Effector memory CD4-positive, alpha-beta T cell (primary cell): ENCODE measurements around the gene IRAK1BP1.
"Not testable (repeated sequence)": the region's sequence is repeated elsewhere in the genome, so short reads cannot be mapped to it uniquely, and the experiment has no call there.

Experiments used
- DNase-seq, 3 donors: peaks; one replicate each; pipeline ENCODE4 v3.0.0-alpha.2; 2020
- H3K27ac ChIP-seq: 2 replicates; pipeline ENCODE4 v1.7.0; 2013; ENCODE audit warnings: mild to moderate bottlenecking, low read length, moderate library complexity; ENCODE audit not compliant: insufficient read depth, poor library complexity, severe bottlenecking
- H3K27me3 ChIP-seq: replicated peaks from 2 replicates; pipeline ENCODE4 v1.7.0; 2013; ENCODE audit warnings: mild to moderate bottlenecking, low read length; ENCODE audit not compliant: insufficient read depth, control insufficient read depth, poor library complexity, severe bottlenecking
- H3K36me3 ChIP-seq: 2 replicates; pipeline ENCODE4 v1.7.0; 2013; ENCODE audit warnings: mild to moderate bottlenecking, low read length, moderate library complexity; ENCODE audit not compliant: control insufficient read depth, insufficient read depth
- H3K4me1 ChIP-seq: 2 replicates; pipeline ENCODE4 v1.7.0; 2013; ENCODE audit warnings: low read length, mild to moderate bottlenecking; ENCODE audit not compliant: control insufficient read depth, insufficient read depth, poor library complexity, severe bottlenecking
- H3K4me3 ChIP-seq: 2 replicates; pipeline ENCODE4 v1.7.0; 2013; ENCODE audit warnings: low read length, low read depth, mild to moderate bottlenecking; ENCODE audit not compliant: insufficient read depth, poor library complexity, severe bottlenecking
- H3K9me3 ChIP-seq: 2 replicates; pipeline ENCODE4 v1.7.0; 2013; ENCODE audit warnings: mild to moderate bottlenecking, low read length, moderate library complexity; ENCODE audit not compliant: control insufficient read depth

The IRAK1BP1 gene

GRCh38 chr6:78875505-78875904, 8.2 kb downstream of the IRAK1BP1 start:
- DNase-seq, result no peak
- H3K27ac ChIP-seq, result no peak overlapping the region
- H3K36me3 ChIP-seq, result no peaks in the 10 kb centered on the region
- H3K27me3 ChIP-seq, result no peaks in the 10 kb centered on the region
- H3K4me3 ChIP-seq, result no peak overlapping the region
- no peaks in the 10 kb centered on the region for H3K9me3 ChIP-seq
- H3K4me1 ChIP-seq, result no peaks in the 10 kb centered on the region

GRCh38 chr6:78883651-78884050, 16.3 kb downstream of the IRAK1BP1 start:
- no peaks in the 10 kb centered on the region for H3K36me3 ChIP-seq
- no peak overlapping the region for H3K27ac ChIP-seq
- H3K9me3 ChIP-seq, result no peaks in the 10 kb centered on the region
- no peaks in the 10 kb centered on the region for H3K27me3 ChIP-seq
- DNase-seq, result no peak
- no peak overlapping the region for H3K4me3 ChIP-seq
- no peaks in the 10 kb centered on the region for H3K4me1 ChIP-seq

GRCh38 chr6:78889901-78890300, 22.6 kb downstream of the IRAK1BP1 start:
- H3K27ac ChIP-seq, H3K36me3 ChIP-seq, H3K4me1 ChIP-seq, H3K4me3 ChIP-seq, H3K27me3 ChIP-seq, DNase-seq, H3K9me3 ChIP-seq: not testable (repeated sequence)

- H3K27ac ChIP-seq, result no peak overlapping the region
- H3K27me3 ChIP-seq, result no peaks in the 10 kb centered on the region
- H3K4me3 ChIP-seq, result no peak overlapping the region
- no peaks in the 10 kb centered on the region for H3K36me3 ChIP-seq
- DNase-seq, result no peak
- H3K4me1 ChIP-seq, result no peaks in the 10 kb centered on the region
- H3K9me3 ChIP-seq, result no peaks in the 10 kb centered on the region
Measured at GRCh38 chr6:78896227-78896626, 28.9 kb downstream of the IRAK1BP1 start.

GRCh38 chr6:78908621-78909020, 41.3 kb downstream of the IRAK1BP1 start:
- Histone ChIP-seq H3K27ac (no peak overlapping the region), H3K36me3 (no peaks in the 10 kb centered on the region), H3K27me3 (peaks cover 2% of the 10 kb centered on the region), H3K4me1 (no peaks in the 10 kb centered on the region), H3K4me3 (no peak overlapping the region), H3K9me3 (no peaks in the 10 kb centered on the region)
- no peak for DNase-seq

- Histone ChIP-seq H3K4me1 (no peaks in the 10 kb centered on the region), H3K9me3 (no peaks in the 10 kb centered on the region), H3K4me3 (no peak overlapping the region), H3K27ac (no peak overlapping the region), H3K36me3 (no peaks in the 10 kb centered on the region), H3K27me3 (peaks cover 2% of the 10 kb centered on the region)
- no peak for DNase-seq
Measured at GRCh38 chr6:78909391-78909790, 42.0 kb downstream of the IRAK1BP1 start.

- H3K27me3 ChIP-seq, result peaks cover 2% of the 10 kb centered on the region
- H3K27ac ChIP-seq, result no peak overlapping the region
- no peaks in the 10 kb centered on the region for H3K9me3 ChIP-seq
- no peaks in the 10 kb centered on the region for H3K36me3 ChIP-seq
- no peaks in the 10 kb centered on the region for H3K4me1 ChIP-seq
- DNase-seq, result no peak
- H3K4me3 ChIP-seq, result no peak overlapping the region
Measured at GRCh38 chr6:78910010-78910409, 42.7 kb downstream of the IRAK1BP1 start.

GRCh38 chr6:78910591-78911171, 43.3 kb downstream of the IRAK1BP1 start:
- DNase-seq, result no peak
- H3K4me3 ChIP-seq, result no peak overlapping the region
- no peaks in the 10 kb centered on the region for H3K4me1 ChIP-seq

GRCh38 chr6:78911218-78911940, 44.0 kb downstream of the IRAK1BP1 start:
- H3K4me1 ChIP-seq, result no peaks in the 10 kb centered on the region
- H3K27me3 ChIP-seq, result peaks cover 2% of the 10 kb centered on the region
- no peaks in the 10 kb centered on the region for H3K9me3 ChIP-seq
- no peak for DNase-seq
- no peaks in the 10 kb centered on the region for H3K36me3 ChIP-seq
- no peak overlapping the region for H3K4me3 ChIP-seq
- no peak overlapping the region for H3K27ac ChIP-seq

More at GRCh38 chr6:78910591-78911171, 43.3 kb downstream of the IRAK1BP1 start:
- H3K27me3 ChIP-seq, result peaks cover 2% of the 10 kb centered on the region
- no peaks in the 10 kb centered on the region for H3K9me3 ChIP-seq
- no peak overlapping the region for H3K27ac ChIP-seq
- no peaks in the 10 kb centered on the region for H3K36me3 ChIP-seq

- H3K27ac ChIP-seq, result no peak overlapping the region
- DNase-seq, result no peak
- H3K27me3 ChIP-seq, result peaks cover 2% of the 10 kb centered on the region
- H3K4me1 ChIP-seq, result no peaks in the 10 kb centered on the region
- H3K4me3 ChIP-seq, result no peak overlapping the region
- H3K36me3 ChIP-seq, result no peaks in the 10 kb centered on the region
- H3K9me3 ChIP-seq, result no peaks in the 10 kb centered on the region
Measured at GRCh38 chr6:78916411-78916810, 49.1 kb downstream of the IRAK1BP1 start.
